AG08395 (cell line): ENCODE measurements around the gene MORN4.
A peak's percentile ranks its signal among the peaks of the same experiment; 100 is the strongest.

Source experiments
- DNase-seq: peaks from one replicate; pipeline ENCODE4 v3.0.0; 2012; ENCODE audit warnings: mixed read lengths, low spot score

MORN4 gene

DNA sequence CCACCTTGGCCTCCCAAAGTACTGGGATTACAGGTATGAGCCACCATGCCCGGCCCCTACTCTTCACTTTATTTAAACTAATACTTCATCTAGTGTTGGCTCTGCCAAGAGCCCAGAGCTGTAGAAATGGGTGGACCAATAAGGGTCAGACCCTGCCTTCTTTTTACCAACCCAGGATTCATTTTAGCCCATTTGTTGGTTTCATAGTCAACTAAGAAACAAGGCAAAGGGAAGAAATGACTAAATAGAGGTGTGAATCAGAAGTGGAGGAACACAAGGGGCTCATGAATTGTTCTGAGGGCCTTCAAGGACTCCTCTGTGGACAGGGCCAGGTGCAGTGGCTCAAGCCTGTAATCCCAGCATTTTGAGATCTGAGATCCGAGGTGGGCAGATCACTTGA is 59.6 kb downstream of the MORN4 start:
- no peak for DNase-seq

GRCh38 chr10:97573021-97573420 is 60.3 kb downstream of the MORN4 start:
- no peak for DNase-seq

DNA sequence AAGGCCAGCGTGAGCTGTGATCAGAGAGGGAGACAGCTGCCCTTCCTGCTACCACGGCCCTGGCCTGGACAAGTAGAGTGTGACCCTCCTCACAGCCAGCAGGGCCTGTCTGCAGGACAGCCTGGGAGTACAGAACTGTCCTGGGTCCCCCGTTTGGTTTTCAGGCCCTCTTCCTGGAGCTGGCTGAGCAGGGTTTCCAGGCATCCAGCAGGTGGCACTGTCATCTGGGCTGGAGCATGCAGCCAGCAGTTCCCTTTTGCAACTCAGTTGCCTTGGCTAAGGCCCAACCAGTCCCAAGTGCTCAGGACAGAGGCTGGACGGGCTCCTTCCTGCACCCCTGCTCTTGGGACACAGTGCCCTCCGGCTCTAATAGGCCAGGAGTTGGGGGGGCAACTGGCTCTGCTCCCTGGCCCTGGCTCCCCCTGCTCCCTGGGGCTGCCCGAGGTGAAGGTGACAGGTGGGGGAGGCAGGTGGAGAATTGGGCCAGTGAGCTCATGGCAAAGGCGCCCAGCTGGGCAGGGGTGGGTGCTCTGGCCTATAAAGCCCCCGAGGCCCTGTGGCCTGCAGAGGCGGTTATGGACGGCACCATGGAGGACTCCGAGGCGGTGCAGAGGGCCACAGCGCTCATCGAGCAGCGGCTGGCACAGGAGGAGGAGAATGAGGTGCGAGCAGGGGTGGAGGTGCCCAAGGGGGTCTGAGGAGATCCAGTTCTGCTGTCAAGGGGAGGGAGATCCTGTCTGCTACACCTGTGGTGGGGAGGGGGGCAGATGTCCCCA is 60.9 kb downstream of the MORN4 start, which contains the start of gene ANKRD2:
Gene ANKRD2, plus strand, starts transcription at position 566 of the 776 bp plus-strand sequence. Its CDS starts 10 bp downstream, at position 576.
- DNase-seq: peak; percentile 82

DNA sequence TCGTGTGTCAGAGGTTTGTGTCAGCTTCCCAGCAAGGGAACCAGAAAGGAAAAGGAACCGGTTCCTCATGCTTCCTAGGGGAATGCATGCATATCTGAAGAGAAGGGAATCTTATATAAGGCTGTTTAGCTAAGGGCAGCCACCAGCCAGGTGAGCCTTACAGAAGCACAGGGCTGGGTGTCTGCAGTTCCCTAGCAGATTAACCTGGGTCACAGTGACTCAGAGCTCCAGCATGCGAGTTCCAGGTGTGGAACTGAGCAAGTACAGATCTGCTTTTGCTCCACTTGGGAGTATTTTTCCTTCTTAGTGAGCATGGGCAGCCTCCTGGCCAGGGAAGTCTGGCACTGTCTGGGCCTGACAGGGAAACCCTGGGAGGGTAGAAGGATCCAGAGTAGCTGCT is 61.7 kb downstream of the MORN4 start:
- no peak for DNase-seq

GRCh38 chr10:97570789-97571471 is 62.4 kb downstream of the MORN4 start:
- DNase-seq: no peak

- DNase-seq: no peak
Measured at GRCh38 chr10:97570146-97570788, 63.0 kb downstream of the MORN4 start.

- no peak for DNase-seq
Measured at GRCh38 chr10:97567891-97568290, 65.4 kb downstream of the MORN4 start.

GRCh38 chr10:97566336-97566996 is 66.8 kb downstream of the MORN4 start:
- DNase-seq: no peak

GRCh38 chr10:97564776-97565175 is 68.5 kb downstream of the MORN4 start:
- DNase-seq: no peak
